CD4-positive, alpha-beta T cell treated with Interleukin-6 for 4 hours (primary cell): Measurements from ENCODE around the gene TOR1AIP2.
"Not testable (repeated sequence)": the region's sequence is repeated elsewhere in the genome, so short reads cannot be mapped to it uniquely, and the experiment has no call there.

Experiments used
- DNase-seq: peaks from one replicate; pipeline ENCODE4 v3.0.0-alpha.2; 2020; ENCODE audit warnings: mixed read lengths

TOR1AIP2 gene

GRCh38 chr1:179805291-179806195 is 72.1 kb downstream of the TOR1AIP2 start:
- no peak for DNase-seq

- DNase-seq = not testable (repeated sequence)
Measured at GRCh38 chr1:179804417-179804816, 73.2 kb downstream of the TOR1AIP2 start.

- DNase-seq = no peak
Measured at GRCh38 chr1:179803918-179804317, 73.7 kb downstream of the TOR1AIP2 start.

DNA sequence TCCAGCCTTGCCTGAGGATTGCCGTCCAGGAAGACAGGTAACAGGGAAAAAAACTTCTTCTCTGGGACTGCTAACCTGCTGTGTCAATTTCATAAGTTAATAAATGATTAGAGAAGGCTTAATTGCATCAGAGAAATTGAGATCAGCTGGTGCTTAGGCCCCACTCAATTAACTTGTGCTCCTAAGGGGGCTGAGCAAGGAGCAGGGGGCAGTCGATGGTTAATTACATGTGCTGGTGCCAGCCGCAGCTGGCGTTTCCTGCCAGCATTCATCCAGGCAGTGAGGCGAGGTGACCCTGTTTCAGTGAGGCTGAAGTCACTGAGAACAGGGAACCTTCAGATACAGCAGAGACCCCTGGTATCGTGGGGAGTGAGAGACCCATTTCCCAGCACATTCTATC is 74.5 kb downstream of the TOR1AIP2 start:
- no peak for DNase-seq

DNA sequence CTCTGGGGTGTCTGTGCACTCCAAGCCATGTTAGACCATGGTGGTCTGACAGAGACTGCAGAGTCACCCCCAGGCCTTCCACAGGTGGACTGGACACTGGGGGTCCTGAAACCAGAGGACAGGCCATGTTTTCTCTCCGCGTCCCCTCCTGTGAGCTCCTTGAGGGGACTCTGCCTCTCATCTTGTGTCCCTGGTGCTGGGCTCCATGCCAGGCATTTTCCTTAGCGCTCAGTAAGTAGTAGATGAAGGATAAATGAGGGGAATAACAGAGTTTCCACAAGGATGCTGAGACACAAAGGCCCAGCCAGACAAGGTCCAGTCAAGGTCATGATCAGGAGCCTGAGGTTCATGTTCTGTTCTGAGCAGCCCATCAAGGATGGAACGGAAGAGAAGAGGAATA is 77.1 kb downstream of the TOR1AIP2 start:
- no peak for DNase-seq

DNA sequence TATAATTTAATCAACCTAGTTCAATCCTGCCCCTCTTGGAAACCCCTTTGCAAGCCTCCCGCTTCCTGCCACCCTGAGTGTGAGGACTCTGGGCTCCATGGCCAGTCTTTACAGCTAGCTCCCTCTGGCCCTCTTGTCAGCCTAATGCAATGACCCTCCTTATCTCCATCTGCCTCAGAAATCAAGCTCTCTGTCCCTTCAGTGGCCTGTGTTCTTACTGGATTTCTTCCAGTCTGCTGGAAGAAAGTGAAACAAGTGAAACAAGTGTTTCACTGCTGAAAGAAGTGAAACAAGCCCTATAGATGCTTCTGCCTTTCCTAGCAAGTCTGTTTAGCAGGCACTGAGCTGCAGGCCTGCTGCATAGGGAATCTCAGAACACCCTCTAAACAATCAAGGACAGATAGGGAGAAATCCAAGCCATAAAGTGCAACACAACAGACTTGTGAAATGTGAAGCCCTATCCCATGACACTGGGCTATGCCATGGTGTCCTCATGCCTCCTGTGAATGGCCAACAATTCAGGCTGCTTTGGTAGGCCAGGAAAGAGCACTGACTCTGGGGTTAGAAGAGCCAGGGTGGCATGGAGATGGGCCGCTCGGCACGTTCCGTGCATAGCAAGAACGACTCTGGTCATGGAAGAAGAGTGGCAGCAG is 78.6 kb downstream of the TOR1AIP2 start:
- no peak for DNase-seq

DNA sequence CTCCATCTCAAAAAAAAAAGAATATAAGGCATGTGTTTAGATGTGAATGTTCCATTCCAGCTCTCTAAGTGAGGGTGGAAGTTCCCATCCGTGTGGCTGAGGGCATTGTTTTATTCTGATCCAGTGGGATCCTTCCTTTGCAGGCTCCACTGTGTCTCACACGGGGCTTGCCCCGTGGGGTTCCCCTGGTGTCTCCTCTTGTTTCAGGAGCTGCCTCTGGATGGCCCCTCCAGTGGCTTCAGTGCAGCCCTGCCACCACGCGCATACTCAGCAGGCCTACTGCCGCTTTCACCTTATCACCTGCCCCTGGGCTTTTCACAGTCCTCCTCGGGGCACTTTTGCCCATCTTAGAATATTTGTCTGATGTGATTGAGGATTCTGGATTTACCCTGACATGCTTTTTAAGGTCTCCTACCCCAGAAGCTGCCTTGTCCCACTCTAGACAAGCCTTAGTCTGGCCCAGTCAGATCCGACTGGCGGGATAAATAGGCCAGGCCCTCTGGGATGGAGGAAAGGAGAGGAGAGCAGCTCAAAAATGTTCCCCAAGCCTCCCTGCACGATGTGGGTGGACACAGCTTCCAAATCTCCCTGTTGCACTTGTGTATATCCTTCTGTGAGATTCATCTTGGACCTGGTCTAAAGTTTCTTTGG is 79.3 kb downstream of the TOR1AIP2 start:
- no peak for DNase-seq

- no peak for DNase-seq
Measured at GRCh38 chr1:179794669-179795068, 82.9 kb downstream of the TOR1AIP2 start.

DNA sequence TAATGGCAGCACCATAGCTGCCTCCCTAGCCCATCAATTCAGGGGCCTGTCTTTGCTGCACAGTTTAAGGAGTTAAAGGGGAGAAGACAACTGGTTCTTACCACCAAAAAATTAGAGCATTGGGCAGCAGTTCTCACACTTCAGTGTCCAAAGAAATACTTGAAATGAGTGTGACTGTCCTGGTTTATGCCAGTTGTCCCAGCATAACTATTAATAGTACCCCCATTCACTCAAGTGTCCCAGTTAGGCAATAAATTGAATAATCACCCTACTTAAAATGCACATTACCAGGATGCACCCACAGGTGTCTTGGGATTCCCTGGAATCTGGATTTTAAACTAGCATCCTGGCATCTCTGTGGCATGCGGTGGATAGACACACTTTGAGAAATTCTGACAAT is 83.5 kb downstream of the TOR1AIP2 start:
- DNase-seq = no peak

- no peak for DNase-seq
Measured at GRCh38 chr1:179793281-179793680, 84.3 kb downstream of the TOR1AIP2 start.
